Keratinocyte (primary cell): Measurements from ENCODE around the gene RAPGEF4.

ENCODE experiments used
- EZH2 ChIP-seq: IDR thresholded peaks from one replicate; pipeline ENCODE4 v1.6.1; 2012; ENCODE audit warnings: inconsistent platforms, mild to moderate bottlenecking, low read length, moderate library complexity
- TF ChIP-seq, protein P1 (sequence below), 3 experiments: IDR thresholded peaks in 1 of 3; conservative IDR thresholded peaks in 1 of 3; optimal IDR thresholded peaks in 1 of 3; 2 replicates in 2 of 3; 3 replicates in 1 of 3; pipeline versions ENCODE3 to v1.5.1; 2011; ENCODE audit warnings: low read length in 3 of 3, mild to moderate bottlenecking in 3 of 3, moderate library complexity in 2 of 3, control low read depth in 1 of 3, inconsistent platforms in 1 of 3; ENCODE audit not compliant: insufficient read depth in 2 of 3; ENCODE audit errors: extremely low read depth in 1 of 3

DNA sequence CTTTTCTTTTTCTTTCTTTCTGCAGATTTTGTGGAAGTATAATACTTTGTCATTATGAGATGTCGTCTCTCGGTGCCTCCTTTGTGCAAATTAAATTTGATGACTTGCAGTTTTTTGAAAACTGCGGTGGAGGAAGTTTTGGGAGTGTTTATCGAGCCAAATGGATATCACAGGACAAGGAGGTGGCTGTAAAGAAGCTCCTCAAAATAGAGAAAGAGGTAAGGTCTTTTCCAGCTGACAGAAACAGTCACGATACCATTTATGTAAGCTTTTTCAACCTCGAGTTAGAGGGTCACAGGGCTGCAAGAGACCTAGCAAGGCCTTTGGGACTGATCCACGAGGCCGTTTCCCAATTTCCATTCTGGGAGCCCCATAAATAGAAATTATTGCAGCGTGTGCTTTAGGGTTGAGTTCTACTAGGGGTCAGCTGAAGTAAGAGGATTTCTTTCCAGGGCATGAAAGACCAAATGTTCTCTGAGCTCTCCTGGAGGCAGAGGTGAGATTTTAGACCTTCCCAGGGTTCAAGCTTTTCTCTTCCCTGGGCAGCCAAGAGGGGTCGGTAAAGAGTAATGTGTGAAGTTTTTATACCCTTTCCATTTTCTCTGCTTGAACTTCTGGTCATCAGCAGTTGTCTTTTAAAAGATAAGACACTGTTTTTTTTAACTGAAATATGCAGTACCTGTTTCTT, 355.5 kb downstream of the RAPGEF4 start:
- TF ChIP-seq, protein P1, sequence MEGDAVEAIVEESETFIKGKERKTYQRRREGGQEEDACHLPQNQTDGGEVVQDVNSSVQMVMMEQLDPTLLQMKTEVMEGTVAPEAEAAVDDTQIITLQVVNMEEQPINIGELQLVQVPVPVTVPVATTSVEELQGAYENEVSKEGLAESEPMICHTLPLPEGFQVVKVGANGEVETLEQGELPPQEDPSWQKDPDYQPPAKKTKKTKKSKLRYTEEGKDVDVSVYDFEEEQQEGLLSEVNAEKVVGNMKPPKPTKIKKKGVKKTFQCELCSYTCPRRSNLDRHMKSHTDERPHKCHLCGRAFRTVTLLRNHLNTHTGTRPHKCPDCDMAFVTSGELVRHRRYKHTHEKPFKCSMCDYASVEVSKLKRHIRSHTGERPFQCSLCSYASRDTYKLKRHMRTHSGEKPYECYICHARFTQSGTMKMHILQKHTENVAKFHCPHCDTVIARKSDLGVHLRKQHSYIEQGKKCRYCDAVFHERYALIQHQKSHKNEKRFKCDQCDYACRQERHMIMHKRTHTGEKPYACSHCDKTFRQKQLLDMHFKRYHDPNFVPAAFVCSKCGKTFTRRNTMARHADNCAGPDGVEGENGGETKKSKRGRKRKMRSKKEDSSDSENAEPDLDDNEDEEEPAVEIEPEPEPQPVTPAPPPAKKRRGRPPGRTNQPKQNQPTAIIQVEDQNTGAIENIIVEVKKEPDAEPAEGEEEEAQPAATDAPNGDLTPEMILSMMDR (optimal IDR thresholded peaks at IDR 0.05 in 1 of 3, IDR thresholded peaks at IDR 0.05 in 1 of 3, conservative IDR thresholded peaks at IDR 0.05 in 1 of 3; ENCODE audit: extremely low read depth in 1 of 3, insufficient read depth in 2 of 3, low read length in 3 of 3) = peak; percentile 18 to 21 (median 19)
- no peak for TF ChIP-seq EZH2
